Erythroblast (primary cell): ENCODE measurements around the gene STAC.
A peak's percentile ranks its signal among the peaks of the same experiment; 100 is the strongest.

ENCODE experiments used
- DNase-seq, 2 experiments: peaks; one replicate each; lab custom pipeline; 2025; lab: John Stamatoyannopoulos, UW
- GATA1 ChIP-seq: IDR thresholded peaks from 2 replicates; pipeline ENCODE4 v1.6.1; 2011; ENCODE audit warnings: low read depth, mild to moderate bottlenecking, control low read depth, low read length, moderate library complexity
- POLR2A ChIP-seq: IDR thresholded peaks from 2 replicates; pipeline ENCODE4 v1.6.1; 2011; ENCODE audit warnings: mild to moderate bottlenecking, low read length

The STAC gene

GRCh38 chr3:36562945-36563344, 182.6 kb downstream of the STAC start:
- no peak for DNase-seq
- TF ChIP-seq GATA1 (no peak), POLR2A (no peak)

GRCh38 chr3:36575241-36575640, 194.9 kb downstream of the STAC start:
- TF ChIP-seq GATA1 (no peak), POLR2A (no peak)
- no peak for DNase-seq

- peak in 1 of 2 experiments; percentile 7 for DNase-seq
These were observed 198.1 kb downstream of the STAC start for GRCh38 chr3:36578418-36578817.

GRCh38 chr3:36579746-36580145, 199.4 kb downstream of the STAC start:
- DNase-seq = no peak

GRCh38 chr3:36580716-36581115, 200.4 kb downstream of the STAC start:
- TF ChIP-seq GATA1 (no peak), POLR2A (no peak)
- no peak for DNase-seq

More at GRCh38 chr3:36579746-36580145, 199.4 kb downstream of the STAC start:
- TF ChIP-seq POLR2A (no peak), GATA1 (no peak)

GRCh38 chr3:36591959-36592358, 211.7 kb downstream of the STAC start:
- DNase-seq = peak in 1 of 2 experiments; percentile 45
- TF ChIP-seq POLR2A = no peak
- TF ChIP-seq GATA1 = no peak

GRCh38 chr3:36595511-36595910, 215.2 kb downstream of the STAC start:
- DNase-seq = no peak
- TF ChIP-seq POLR2A (no peak), GATA1 (no peak)

GRCh38 chr3:36596419-36596818, 216.1 kb downstream of the STAC start:
- DNase-seq = no peak

GRCh38 chr3:36597422-36597821, 217.1 kb downstream of the STAC start:
- peak in 1 of 2 experiments; percentile 21 for DNase-seq
- TF ChIP-seq GATA1 = no peak
- TF ChIP-seq POLR2A = no peak

More at GRCh38 chr3:36596419-36596818, 216.1 kb downstream of the STAC start:
- TF ChIP-seq GATA1 (no peak), POLR2A (no peak)
